Measurements from ENCODE around the gene IQGAP3.

GRCh38 chr1:156577550-156577949 is 5.2 kb upstream of the IQGAP3 start:
- no peak for TF ChIP-seq CTCF (IDR thresholded peaks at IDR 0.05; ENCODE audit: poor library complexity)
- TF ChIP-seq EZH2phosphoT487 (IDR thresholded peaks at IDR 0.05; ENCODE audit: low read depth, severe bottlenecking, unreplicated experiment), result no peak
- TF ChIP-seq EZH2 (IDR thresholded peaks at IDR 0.05; ENCODE audit: borderline replicate concordance), result no peak
